Astrocyte (in vitro differentiated cells and primary cell): ENCODE data around the gene OCIAD2. TPM values are rescaled to one million over a fixed set of nuclear protein-coding genes. Genes with fewer than 3 reads are reported as not detected.

Experiments used
- DNase-seq: peaks from one replicate; pipeline ENCODE4 v3.0.0-alpha.2; 2010; ENCODE audit warnings: low read depth
- FAIRE-seq: peaks from 2 replicates; lab custom pipeline; 2011; peaks lifted over from hg19 to GRCh38; lab: Jason Lieb, UNC
- H2AFZ ChIP-seq: 2 replicates; pipeline ENCODE4 v1.6.0; 2012; ENCODE audit warnings: low read depth, low read length, inconsistent platforms
- H3K27ac ChIP-seq: 2 replicates; pipeline ENCODE4 v1.5.1; 2011; ENCODE audit warnings: low read depth, low read length, inconsistent platforms
- H3K27me3 ChIP-seq: 2 replicates; pipeline ENCODE4 v1.6.0; 2011; ENCODE audit warnings: low read length, inconsistent platforms; ENCODE audit not compliant: insufficient read depth
- H3K36me3 ChIP-seq: 2 replicates; pipeline ENCODE4 v1.5.1; 2011; ENCODE audit warnings: low read length, inconsistent platforms; ENCODE audit not compliant: insufficient read depth
- H3K4me1 ChIP-seq: 2 replicates; pipeline ENCODE4 v1.5.1; 2011; ENCODE audit warnings: low read length, inconsistent platforms; ENCODE audit not compliant: insufficient read depth
- H3K4me2 ChIP-seq: 2 replicates; pipeline ENCODE4 v1.6.0; 2012; ENCODE audit warnings: low read length, inconsistent platforms
- H3K4me3 ChIP-seq: 2 replicates; pipeline ENCODE4 v1.5.1; 2011; ENCODE audit warnings: low read depth, mild to moderate bottlenecking, low read length, inconsistent platforms; ENCODE audit not compliant: insufficient read depth
- H3K79me2 ChIP-seq: 2 replicates; pipeline ENCODE4 v1.6.0; 2012; ENCODE audit warnings: mild to moderate bottlenecking, low read length, inconsistent platforms; ENCODE audit not compliant: insufficient read depth
- H3K9ac ChIP-seq: 2 replicates; pipeline ENCODE4 v1.6.0; 2012; ENCODE audit warnings: mild to moderate bottlenecking, low read length, inconsistent platforms
- H3K9me3 ChIP-seq: 2 replicates; pipeline ENCODE4 v1.5.1; 2012; ENCODE audit warnings: low read depth, mild to moderate bottlenecking, low read length, inconsistent platforms; ENCODE audit not compliant: insufficient read depth
- H4K20me1 ChIP-seq: 2 replicates; pipeline ENCODE4 v1.6.0; 2012; ENCODE audit warnings: low read length, inconsistent platforms; ENCODE audit not compliant: insufficient read depth
- H3K27ac Mint-ChIP-seq: one replicate; pipeline ENCODE4 v1.8.0; 2021; ENCODE audit warnings: mild to moderate bottlenecking, mixed read lengths; ENCODE audit not compliant: unreplicated experiment
- H3K27me3 Mint-ChIP-seq: one replicate; pipeline ENCODE4 v1.8.0; 2021; ENCODE audit warnings: low read depth, mixed read lengths; ENCODE audit not compliant: unreplicated experiment
- H3K36me3 Mint-ChIP-seq: one replicate; pipeline ENCODE4 v1.8.0; 2021; ENCODE audit warnings: low read depth, mixed read lengths; ENCODE audit not compliant: unreplicated experiment
- H3K4me1 Mint-ChIP-seq: one replicate; pipeline ENCODE4 v1.8.0; 2021; ENCODE audit warnings: low read depth, mixed read lengths; ENCODE audit not compliant: unreplicated experiment
- H3K4me3 Mint-ChIP-seq: one replicate; pipeline ENCODE4 v1.8.0; 2021; ENCODE audit warnings: mild to moderate bottlenecking, moderate library complexity, mixed read lengths; ENCODE audit not compliant: unreplicated experiment
- H3K9me3 Mint-ChIP-seq: one replicate; pipeline ENCODE4 v1.8.0; 2021; ENCODE audit warnings: mild to moderate bottlenecking, mixed read lengths; ENCODE audit not compliant: unreplicated experiment
- CTCF ChIP-seq: IDR thresholded peaks from 2 replicates; pipeline ENCODE4 v1.5.1; 2011; ENCODE audit warnings: low read depth, mild to moderate bottlenecking, inconsistent platforms, low read length, moderate library complexity; ENCODE audit not compliant: insufficient read depth
- EZH2 ChIP-seq: IDR thresholded peaks from 2 replicates; pipeline ENCODE4 v1.6.1; 2012; ENCODE audit warnings: mild to moderate bottlenecking, low read length, inconsistent platforms; ENCODE audit not compliant: insufficient read depth
- total RNA-seq: library from RNA; stranded (reverse); gene quantifications from 2 replicates; pipeline ENCODE4 v1.2.1, GENCODE V29; 2021

Gene OCIAD2
- total RNA-seq, 1 donor from 2014 or later: 76.1 TPM

- no peaks in the 10 kb centered on the region for H3K9me3 Mint-ChIP-seq
- no peak overlapping the region for H3K27ac Mint-ChIP-seq
- Histone ChIP-seq H2AFZ (no peak overlapping the region), H3K79me2 (peaks cover 41% of the 10 kb centered on the region), H3K27me3 (no peaks in the 10 kb centered on the region), H3K36me3 (peaks cover 14% of the 10 kb centered on the region), H3K9me3 (no peaks in the 10 kb centered on the region), H3K9ac (no peak overlapping the region), H3K4me3 (no peak overlapping the region), H3K4me2 (no peak overlapping the region), H3K4me1 (peaks cover 53% of the 10 kb centered on the region), H4K20me1 (no peaks in the 10 kb centered on the region), H3K27ac (no peak overlapping the region)
- no peaks in the 10 kb centered on the region for H3K27me3 Mint-ChIP-seq
- H3K4me3 Mint-ChIP-seq: no peak overlapping the region
- H3K36me3 Mint-ChIP-seq: no peaks in the 10 kb centered on the region
- DNase-seq: no peak
- TF ChIP-seq EZH2 (no peak), CTCF (no peak)
- peaks cover 41% of the 10 kb centered on the region for H3K4me1 Mint-ChIP-seq
- FAIRE-seq: no peak
These were observed 4.3 kb downstream of the OCIAD2 start for GRCh38 chr4:48902266-48902665.

GRCh38 chr4:48901196-48901595 lies 5.4 kb downstream of the OCIAD2 start:
- DNase-seq: no peak
- Histone ChIP-seq H3K79me2 (peaks cover 45% of the 10 kb centered on the region), H2AFZ (no peak overlapping the region), H3K27ac (no peak overlapping the region), H3K36me3 (peaks cover 24% of the 10 kb centered on the region), H3K9ac (no peak overlapping the region), H3K9me3 (no peaks in the 10 kb centered on the region), H3K4me1 (peaks cover 49% of the 10 kb centered on the region), H3K27me3 (no peaks in the 10 kb centered on the region), H3K4me3 (no peak overlapping the region), H3K4me2 (no peak overlapping the region), H4K20me1 (no peaks in the 10 kb centered on the region)
- Mint-ChIP-seq H3K36me3 (peaks cover 2% of the 10 kb centered on the region), H3K4me1 (peaks cover 41% of the 10 kb centered on the region), H3K27ac (no peak overlapping the region), H3K9me3 (no peaks in the 10 kb centered on the region), H3K4me3 (no peak overlapping the region), H3K27me3 (no peaks in the 10 kb centered on the region)
- no peak for FAIRE-seq
- TF ChIP-seq CTCF (no peak), EZH2 (no peak)

GRCh38 chr4:48899950-48900349 lies 6.6 kb downstream of the OCIAD2 start:
- Histone ChIP-seq H3K36me3 (peaks cover 32% of the 10 kb centered on the region), H3K4me2 (peak overlapping the region; percentile 69), H3K4me1 (peaks cover 37% of the 10 kb centered on the region), H3K27ac (peak overlapping the region; percentile 65), H3K9me3 (no peaks in the 10 kb centered on the region), H3K9ac (peak overlapping the region; percentile 66), H3K79me2 (peaks cover 32% of the 10 kb centered on the region), H2AFZ (no peak overlapping the region), H3K4me3 (no peak overlapping the region), H4K20me1 (no peaks in the 10 kb centered on the region), H3K27me3 (no peaks in the 10 kb centered on the region)
- Mint-ChIP-seq H3K27me3 (no peaks in the 10 kb centered on the region), H3K4me1 (peaks cover 34% of the 10 kb centered on the region), H3K4me3 (no peak overlapping the region), H3K36me3 (peaks cover 2% of the 10 kb centered on the region), H3K27ac (peak overlapping the region; percentile 41), H3K9me3 (no peaks in the 10 kb centered on the region)
- FAIRE-seq (no peak), DNase-seq (peak; percentile 78)
- TF ChIP-seq EZH2: no peak
- TF ChIP-seq CTCF: no peak
